ENCODE data around the gene DEGS1.

DNA sequence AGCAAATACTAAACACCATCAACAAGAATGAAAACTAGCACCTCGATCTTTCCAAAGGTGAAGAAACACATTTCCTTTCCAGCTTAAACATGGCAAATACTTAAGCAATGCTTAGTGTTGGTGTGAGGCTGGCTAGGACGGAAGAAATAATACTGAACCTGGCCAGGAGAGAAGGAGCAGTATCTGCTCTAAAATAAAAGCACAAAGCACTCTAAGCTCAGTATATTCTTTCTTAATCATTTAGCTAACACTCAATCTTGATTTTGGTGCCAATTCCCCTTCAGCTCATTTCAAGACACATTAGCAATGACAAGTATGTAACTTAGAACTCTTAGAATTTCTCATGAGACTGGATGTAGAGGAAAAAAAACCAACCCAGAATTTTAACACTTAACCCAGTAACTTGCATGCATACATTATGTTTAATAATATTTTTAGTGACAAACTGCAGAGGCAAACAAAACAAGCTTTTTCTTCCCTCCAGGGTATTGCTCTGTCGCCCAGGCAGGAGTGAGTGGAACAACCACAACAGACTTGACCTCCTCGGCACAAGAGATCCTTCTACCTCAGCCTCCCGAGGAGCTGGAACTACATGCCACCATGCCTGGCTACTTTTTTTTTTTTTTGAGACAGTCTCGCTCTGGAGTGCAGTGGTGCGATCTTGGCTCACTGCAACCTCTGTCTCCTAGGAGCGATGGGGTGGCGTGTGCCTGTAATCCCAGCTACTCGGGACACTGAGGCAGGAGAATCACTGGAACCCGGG is 54.3 kb downstream of the DEGS1 start:
- TF ChIP-seq, protein P1, sequence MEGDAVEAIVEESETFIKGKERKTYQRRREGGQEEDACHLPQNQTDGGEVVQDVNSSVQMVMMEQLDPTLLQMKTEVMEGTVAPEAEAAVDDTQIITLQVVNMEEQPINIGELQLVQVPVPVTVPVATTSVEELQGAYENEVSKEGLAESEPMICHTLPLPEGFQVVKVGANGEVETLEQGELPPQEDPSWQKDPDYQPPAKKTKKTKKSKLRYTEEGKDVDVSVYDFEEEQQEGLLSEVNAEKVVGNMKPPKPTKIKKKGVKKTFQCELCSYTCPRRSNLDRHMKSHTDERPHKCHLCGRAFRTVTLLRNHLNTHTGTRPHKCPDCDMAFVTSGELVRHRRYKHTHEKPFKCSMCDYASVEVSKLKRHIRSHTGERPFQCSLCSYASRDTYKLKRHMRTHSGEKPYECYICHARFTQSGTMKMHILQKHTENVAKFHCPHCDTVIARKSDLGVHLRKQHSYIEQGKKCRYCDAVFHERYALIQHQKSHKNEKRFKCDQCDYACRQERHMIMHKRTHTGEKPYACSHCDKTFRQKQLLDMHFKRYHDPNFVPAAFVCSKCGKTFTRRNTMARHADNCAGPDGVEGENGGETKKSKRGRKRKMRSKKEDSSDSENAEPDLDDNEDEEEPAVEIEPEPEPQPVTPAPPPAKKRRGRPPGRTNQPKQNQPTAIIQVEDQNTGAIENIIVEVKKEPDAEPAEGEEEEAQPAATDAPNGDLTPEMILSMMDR (IDR thresholded peaks at IDR 0.05): no peak
- no peak for TF ChIP-seq POLR2A (IDR thresholded peaks at IDR 0.05)
